Mesenchymal stem cell (in vitro differentiated cells and primary cell): ENCODE results near the gene ZMPSTE24.
A peak's percentile ranks its signal among the peaks of the same experiment; 100 is the strongest.

Experiments
- DNase-seq: peaks from one replicate; pipeline ENCODE4 v3.0.0-alpha.2; 2013
- H2AFZ ChIP-seq: one replicate; pipeline ENCODE4 v1.6.1; 2013; ENCODE audit warnings: low read depth, mild to moderate bottlenecking, control low read depth, inconsistent platforms, low read length, moderate library complexity
- H2AK5ac ChIP-seq: 2 replicates; pipeline ENCODE4 v1.6.1; 2013; ENCODE audit warnings: low read length, moderate library complexity, mild to moderate bottlenecking, inconsistent platforms; ENCODE audit not compliant: severe bottlenecking
- H2BK120ac ChIP-seq: one replicate; pipeline ENCODE4 v1.6.1; 2013; ENCODE audit warnings: low read depth, mild to moderate bottlenecking, inconsistent platforms, low read length, moderate library complexity
- H2BK12ac ChIP-seq, 2 experiments: one replicate each; pipeline ENCODE4 v1.6.1; 2013; ENCODE audit warnings: inconsistent platforms in 2 of 2, low read length in 2 of 2, mild to moderate bottlenecking in 2 of 2, moderate library complexity in 2 of 2, control low read depth in 1 of 2
- H2BK15ac ChIP-seq: one replicate; pipeline ENCODE4 v1.6.1; 2013; ENCODE audit warnings: mild to moderate bottlenecking, low read depth, inconsistent platforms; ENCODE audit not compliant: poor library complexity, severe bottlenecking
- H2BK5ac ChIP-seq: 2 replicates; pipeline ENCODE4 v1.6.1; 2013; ENCODE audit warnings: low read depth, mild to moderate bottlenecking, low read length, control low read depth, inconsistent platforms; ENCODE audit not compliant: poor library complexity, severe bottlenecking
- H3K14ac ChIP-seq, 2 experiments: one replicate each; pipeline ENCODE4 v1.6.1; 2013; ENCODE audit warnings: inconsistent platforms in 2 of 2, low read length in 2 of 2, control low read depth in 1 of 2, mild to moderate bottlenecking in 1 of 2, moderate library complexity in 1 of 2
- H3K18ac ChIP-seq, 2 experiments: one replicate each; pipeline ENCODE4 v1.6.1; 2013; ENCODE audit warnings: inconsistent platforms in 2 of 2, low read length in 2 of 2, control low read depth in 1 of 2, low read depth in 1 of 2, mild to moderate bottlenecking in 1 of 2
- H3K23ac ChIP-seq, 2 experiments: one replicate each; pipeline ENCODE4 v1.6.1; 2013; ENCODE audit warnings: inconsistent platforms in 2 of 2, low read length in 2 of 2, mild to moderate bottlenecking in 2 of 2, moderate library complexity in 2 of 2, control low read depth in 1 of 2
- H3K27ac ChIP-seq: 2 replicates; pipeline ENCODE4 v1.5.1; 2013; ENCODE audit warnings: mild to moderate bottlenecking, moderate library complexity, low read length, control low read depth, inconsistent platforms; ENCODE audit not compliant: poor library complexity, severe bottlenecking
- H3K27me3 ChIP-seq, 2 experiments: 2 replicates each; pipeline versions ENCODE4 v1.6.1 to v1.7.0; 2013; ENCODE audit warnings: low read length in 2 of 2, mild to moderate bottlenecking in 2 of 2, moderate library complexity in 2 of 2, control low read depth in 1 of 2, inconsistent platforms in 1 of 2; ENCODE audit not compliant: control insufficient read depth in 1 of 2, insufficient read depth in 1 of 2
- H3K36me3 ChIP-seq, 2 experiments: 2 replicates each; pipeline versions ENCODE4 v1.6.1 to v1.7.0; 2013; ENCODE audit warnings: low read length in 2 of 2, control low read depth in 1 of 2, inconsistent platforms in 1 of 2, low read depth in 1 of 2, mild to moderate bottlenecking in 1 of 2; ENCODE audit not compliant: insufficient read depth in 2 of 2, control insufficient read depth in 1 of 2
- H3K4ac ChIP-seq, 2 experiments: one replicate each; pipeline ENCODE4 v1.6.1; 2013; ENCODE audit warnings: inconsistent platforms in 2 of 2, low read length in 2 of 2, mild to moderate bottlenecking in 2 of 2, moderate library complexity in 2 of 2, control low read depth in 1 of 2, low read depth in 1 of 2
- H3K4me1 ChIP-seq: 2 replicates; pipeline ENCODE4 v1.6.1; 2013; ENCODE audit warnings: low read depth, low read length, control low read depth; ENCODE audit not compliant: control insufficient read depth, insufficient read depth
- H3K4me2 ChIP-seq: 2 replicates; pipeline ENCODE4 v1.6.1; 2013; ENCODE audit warnings: low read length, mild to moderate bottlenecking, inconsistent platforms; ENCODE audit not compliant: poor library complexity, severe bottlenecking
- H3K4me3 ChIP-seq, 2 experiments: 2 replicates each; pipeline versions ENCODE4 v1.5.1 to v1.7.0; 2013; ENCODE audit warnings: low read length in 2 of 2, mild to moderate bottlenecking in 2 of 2, control low read depth in 1 of 2, low read depth in 1 of 2; ENCODE audit not compliant: insufficient read depth in 1 of 2
- H3K79me1 ChIP-seq: replicated peaks from 2 replicates; pipeline ENCODE4 v1.6.1; 2013; ENCODE audit warnings: mild to moderate bottlenecking, control low read depth, low read length, inconsistent platforms; ENCODE audit not compliant: poor library complexity, severe bottlenecking
- H3K9ac ChIP-seq: 2 replicates; pipeline ENCODE4 v1.7.0; 2013; ENCODE audit warnings: mild to moderate bottlenecking, low read length, moderate library complexity
- H3K9me3 ChIP-seq: 2 replicates; pipeline ENCODE4 v1.7.0; 2013; ENCODE audit warnings: mild to moderate bottlenecking, low read length; ENCODE audit not compliant: control insufficient read depth
- H4K8ac ChIP-seq: one replicate; pipeline ENCODE4 v1.6.1; 2013; ENCODE audit warnings: inconsistent platforms, mild to moderate bottlenecking, low read length, moderate library complexity
- H4K91ac ChIP-seq: one replicate; pipeline ENCODE4 v1.6.1; 2013; ENCODE audit warnings: mild to moderate bottlenecking, low read length, inconsistent platforms
- WGBS: methylation state at CpG from one replicate; pipeline ENCODE4 v1.1.7; 2013; ENCODE audit warnings: mixed read lengths; 5-methylcytosine and 5-hydroxymethylcytosine counted together

The ZMPSTE24 gene

DNA sequence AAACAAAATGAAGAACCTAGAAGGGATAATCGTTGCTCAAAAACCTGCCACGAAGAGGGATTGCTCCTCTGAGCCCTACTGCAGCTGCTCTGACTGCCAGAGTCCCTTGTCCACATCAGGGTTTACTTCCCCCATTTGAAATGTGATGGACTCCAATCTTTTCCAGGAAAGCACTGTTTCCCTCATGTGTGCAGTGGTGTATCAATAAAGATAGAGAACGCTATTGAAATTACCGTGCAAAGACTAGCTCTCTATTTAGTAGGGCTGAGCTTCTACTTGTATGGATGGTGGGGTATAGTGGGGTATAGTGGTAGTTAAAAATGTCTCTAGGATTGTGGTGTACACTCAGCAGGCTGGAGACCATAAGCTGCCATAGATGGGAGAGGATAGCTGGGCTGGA lies 6.6 kb upstream of the ZMPSTE24 start:
- Histone ChIP-seq H4K91ac (no peak overlapping the region), H3K18ac (no peak overlapping the region), H2BK5ac (no peak overlapping the region), H3K4ac (no peak overlapping the region), H3K9ac (no peak overlapping the region), H3K4me1 (peaks cover 2% of the 10 kb centered on the region), H3K4me3 (no peak overlapping the region), H2BK120ac (no peak overlapping the region), H3K4me2 (no peak overlapping the region), H3K14ac (no peak overlapping the region), H3K23ac (no peak overlapping the region), H2AK5ac (no peak overlapping the region), H2BK15ac (no peak overlapping the region), H2BK12ac (no peak overlapping the region), H3K36me3 (no peaks in the 10 kb centered on the region), H3K9me3 (no peaks in the 10 kb centered on the region), H4K8ac (no peak overlapping the region), H3K79me1 (peaks cover 10% of the 10 kb centered on the region), H2AFZ (no peak overlapping the region), H3K27ac (no peak overlapping the region), H3K27me3 (no peaks in the 10 kb centered on the region)
- WGBS = 90% methylated on average over 4 of the region's 4 CpGs
- no peak for DNase-seq

DNA sequence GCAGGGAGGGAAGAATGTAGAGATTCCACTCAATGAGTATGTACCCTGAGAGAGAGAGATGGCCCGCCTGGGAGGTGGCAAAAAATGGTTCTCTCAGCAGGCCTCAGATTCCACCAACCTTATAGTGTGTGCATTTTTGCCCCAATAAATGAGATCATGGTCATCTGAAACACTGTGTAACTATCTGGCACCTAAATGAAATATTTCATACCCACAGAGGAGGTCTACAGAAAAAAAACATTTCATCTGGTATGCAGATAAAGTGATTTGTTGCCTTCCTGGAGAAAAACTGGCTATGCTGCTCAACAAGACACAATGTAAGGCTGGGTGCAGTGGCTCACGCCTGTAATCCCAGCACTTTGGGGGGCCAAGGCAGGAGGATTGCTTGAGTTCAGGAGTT lies 5.4 kb upstream of the ZMPSTE24 start:
- Histone ChIP-seq H3K9ac (no peak overlapping the region), H3K27me3 (no peaks in the 10 kb centered on the region), H3K9me3 (no peaks in the 10 kb centered on the region), H3K79me1 (peaks cover 10% of the 10 kb centered on the region), H3K27ac (no peak overlapping the region), H2AFZ (no peak overlapping the region), H4K91ac (no peak overlapping the region), H3K23ac (no peak overlapping the region), H2BK12ac (no peak overlapping the region), H3K4me3 (no peak overlapping the region), H3K18ac (no peak overlapping the region), H2BK15ac (no peak overlapping the region), H2BK120ac (no peak overlapping the region), H3K14ac (no peak overlapping the region), H2BK5ac (no peak overlapping the region), H4K8ac (no peak overlapping the region), H3K36me3 (no peaks in the 10 kb centered on the region), H2AK5ac (no peak overlapping the region), H3K4me1 (peaks cover 2% of the 10 kb centered on the region), H3K4ac (no peak overlapping the region), H3K4me2 (no peak overlapping the region)
- 78% methylated on average over 2 of the region's 2 CpGs for WGBS
- DNase-seq = no peak

DNA sequence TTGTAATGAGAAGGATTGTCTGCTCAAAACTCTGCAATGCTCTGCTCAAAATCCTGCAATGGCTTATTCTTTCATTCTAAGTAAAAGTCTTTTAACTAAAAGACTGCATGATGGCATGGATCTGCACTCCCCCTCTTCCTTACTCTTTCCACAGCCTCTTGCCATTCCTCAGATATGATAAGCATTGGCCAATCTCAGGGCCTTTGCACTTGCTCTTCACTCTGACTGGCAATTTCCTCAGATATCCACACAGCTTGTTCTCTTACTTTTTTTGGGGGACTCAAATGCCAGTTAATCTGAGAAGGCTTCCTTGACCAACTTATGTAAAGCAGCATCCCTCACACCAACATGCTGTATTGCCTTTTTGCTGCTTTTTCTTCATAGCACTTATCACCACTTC lies 2.8 kb upstream of the ZMPSTE24 start:
- Histone ChIP-seq H3K4me3 (no peak overlapping the region), H2BK12ac (no peak overlapping the region), H3K14ac (no peak overlapping the region), H3K9me3 (no peaks in the 10 kb centered on the region), H3K4me1 (peaks cover 8% of the 10 kb centered on the region), H4K91ac (no peak overlapping the region), H2BK15ac (no peak overlapping the region), H2BK120ac (no peak overlapping the region), H3K23ac (no peak overlapping the region), H3K36me3 (peaks cover 8 to 9% of the 10 kb centered on the region in 2 experiments), H3K4ac (no peak overlapping the region), H2BK5ac (no peak overlapping the region), H2AK5ac (no peak overlapping the region), H3K4me2 (no peak overlapping the region), H3K79me1 (peaks cover 19% of the 10 kb centered on the region), H2AFZ (no peak overlapping the region), H3K18ac (no peak overlapping the region), H3K27me3 (no peaks in the 10 kb centered on the region), H3K9ac (no peak overlapping the region), H3K27ac (no peak overlapping the region), H4K8ac (no peak overlapping the region)
- no peak for DNase-seq

DNA sequence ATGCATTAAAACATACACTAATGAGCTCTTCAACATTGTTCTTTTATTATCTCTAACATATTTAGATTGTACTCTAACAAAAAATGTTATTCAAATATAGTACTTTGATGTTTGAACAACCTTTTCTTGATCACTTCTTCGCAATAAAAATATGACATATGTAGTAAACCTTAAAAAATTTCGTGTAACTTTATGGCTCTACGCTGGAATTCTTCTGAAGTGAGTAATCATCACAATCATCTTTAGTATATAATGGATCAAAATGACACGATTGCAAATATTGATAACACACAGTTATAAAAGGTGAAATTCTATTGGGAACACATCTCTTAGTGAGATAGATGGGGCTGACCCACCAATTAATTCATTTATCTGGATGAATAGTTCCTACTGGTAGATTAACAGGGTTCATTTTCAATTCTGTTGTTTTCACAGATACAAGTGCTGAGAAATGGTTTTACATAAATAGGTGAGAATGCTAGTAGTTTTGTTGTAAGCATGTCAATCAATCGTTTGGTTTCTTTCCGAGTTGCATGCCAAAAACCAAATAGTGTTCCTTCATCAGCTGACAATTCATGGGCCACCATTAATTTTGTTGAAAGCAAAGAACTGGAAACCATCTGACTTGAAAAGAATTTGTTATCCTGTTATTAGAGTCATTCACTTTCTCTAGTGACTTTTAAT lies 1.5 kb upstream of the ZMPSTE24 start:
- no peak overlapping the region for H2BK5ac ChIP-seq
- H4K91ac ChIP-seq = no peak overlapping the region
- no peak overlapping the region for H3K14ac ChIP-seq
- no peak overlapping the region for H2BK12ac ChIP-seq
- no peak overlapping the region for H3K4ac ChIP-seq
- no peak overlapping the region for H3K23ac ChIP-seq
- WGBS = 100% methylated on average over 1 of the region's 6 CpGs
- peaks cover 23% of the 10 kb centered on the region for H3K79me1 ChIP-seq
- H3K27me3 ChIP-seq = no peaks in the 10 kb centered on the region
- no peak overlapping the region for H2BK15ac ChIP-seq
- H2AFZ ChIP-seq = no peak overlapping the region
- no peak overlapping the region for H3K18ac ChIP-seq
- no peak for DNase-seq
- H3K9ac ChIP-seq = peak overlapping the region; percentile 97
- no peak overlapping the region for H2BK120ac ChIP-seq
- H3K4me3 ChIP-seq = peak overlapping the region in 1 of 2 experiments; percentile 100
- H3K9me3 ChIP-seq = no peaks in the 10 kb centered on the region
- H3K36me3 ChIP-seq = peaks cover 14 to 21% of the 10 kb centered on the region in 2 experiments
- peaks cover 8% of the 10 kb centered on the region for H3K4me1 ChIP-seq
- no peak overlapping the region for H3K27ac ChIP-seq
- no peak overlapping the region for H2AK5ac ChIP-seq
- no peak overlapping the region for H4K8ac ChIP-seq
- peak overlapping the region; percentile 18 for H3K4me2 ChIP-seq
